ENCODE data around the gene PVALB.

The PVALB gene

DNA sequence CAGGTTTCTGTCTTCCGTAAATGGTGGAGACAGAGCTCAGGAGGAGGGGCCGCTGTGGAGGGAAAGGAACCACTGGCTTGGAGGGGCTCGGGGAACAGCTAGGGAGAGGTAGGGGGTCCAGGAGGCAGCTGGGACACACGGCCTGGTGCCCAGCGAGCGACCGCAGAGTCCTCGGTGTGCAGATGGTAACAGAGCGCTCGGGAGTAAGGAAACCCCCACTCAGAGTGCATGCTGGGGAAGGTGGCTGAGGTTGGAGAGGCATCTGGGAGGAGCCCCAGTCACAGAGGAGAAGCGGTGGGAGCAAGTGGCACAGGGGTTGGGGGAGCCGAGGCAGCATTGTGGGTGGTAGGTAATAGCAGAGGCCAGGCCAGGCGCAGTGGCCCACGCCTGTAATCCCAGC lies 33.2 kb upstream of the PVALB start:
- in situ Hi-C loops (cut with MboI; ENCODE audit: low sequenced_read_pairs), result no loop called here

GRCh38 chr22:36846949-36847348 lies 30.1 kb upstream of the PVALB start:
- in situ Hi-C loops (cut with MboI; ENCODE audit: low sequenced_read_pairs), result no loop called here

- in situ Hi-C loops (cut with MboI; ENCODE audit: low sequenced_read_pairs), result no loop called here
Observed at GRCh38 chr22:36846271-36846670, 29.4 kb upstream of the PVALB start.

DNA sequence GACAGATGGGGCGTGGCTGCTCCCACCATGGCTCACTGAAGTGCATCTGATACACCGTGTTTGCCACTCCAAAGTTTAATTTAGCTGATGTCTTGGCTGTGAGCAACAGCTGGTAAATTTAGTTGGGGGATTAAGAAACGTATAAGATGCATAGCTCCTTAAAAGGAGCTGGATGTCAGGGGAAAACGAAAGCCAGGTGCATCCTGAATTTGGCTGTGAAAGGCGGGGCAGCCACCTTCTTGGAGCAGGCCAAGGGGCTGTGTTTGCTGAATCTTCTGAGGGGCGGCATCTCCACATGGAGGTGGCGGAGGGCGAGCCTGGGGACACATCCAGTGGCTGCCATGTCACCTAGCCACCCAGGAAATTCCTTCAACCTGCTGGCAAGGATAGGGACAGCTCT lies 23.3 kb upstream of the PVALB start:
- in situ Hi-C loops (cut with MboI; ENCODE audit: low sequenced_read_pairs), result no loop called here

DNA sequence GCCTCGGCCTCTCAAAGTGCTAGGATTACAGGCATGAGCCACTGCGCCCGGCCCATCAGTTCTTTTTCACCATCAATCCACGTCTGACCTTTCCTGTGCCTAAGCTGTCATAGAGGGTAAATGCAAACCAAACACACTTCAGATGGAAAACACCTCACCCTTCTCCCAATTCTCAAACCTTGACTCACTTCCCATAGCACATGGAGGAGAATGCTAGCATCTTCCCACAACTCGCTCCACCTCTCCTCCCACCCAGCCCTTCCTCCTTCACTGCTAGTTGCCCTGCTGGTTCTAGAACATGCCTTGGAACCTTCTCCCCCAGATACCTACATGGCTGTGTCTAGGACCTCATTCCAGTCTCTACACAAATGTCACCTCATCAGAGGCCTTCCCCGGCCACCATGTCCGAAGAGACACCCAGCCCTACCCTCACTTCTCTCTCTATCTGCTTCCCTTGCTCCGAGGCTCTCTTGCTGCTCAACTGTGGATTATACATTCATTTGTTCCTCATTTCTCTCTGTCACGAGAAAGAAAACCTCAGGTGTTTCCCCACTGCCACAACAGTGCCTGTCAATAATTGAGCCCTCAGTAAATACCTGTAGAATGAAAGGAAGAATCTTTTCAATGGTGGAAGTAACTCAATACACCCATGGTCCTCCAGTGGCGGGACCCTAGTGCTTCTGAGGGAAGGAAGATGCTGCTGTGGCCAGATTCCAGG lies 22.7 kb upstream of the PVALB start:
- in situ Hi-C loops (cut with MboI; ENCODE audit: low sequenced_read_pairs), result no loop called here

- in situ Hi-C loops (cut with MboI; ENCODE audit: low sequenced_read_pairs), result no loop called here
Observed at GRCh38 chr22:36838119-36839030, 21.5 kb upstream of the PVALB start.

GRCh38 chr22:36835903-36836302 lies 19.1 kb upstream of the PVALB start:
- in situ Hi-C loops (cut with MboI; ENCODE audit: low sequenced_read_pairs), result no loop called here

GRCh38 chr22:36833073-36833472 lies 16.2 kb upstream of the PVALB start:
- in situ Hi-C loops (cut with MboI; ENCODE audit: low sequenced_read_pairs), result no loop called here

DNA sequence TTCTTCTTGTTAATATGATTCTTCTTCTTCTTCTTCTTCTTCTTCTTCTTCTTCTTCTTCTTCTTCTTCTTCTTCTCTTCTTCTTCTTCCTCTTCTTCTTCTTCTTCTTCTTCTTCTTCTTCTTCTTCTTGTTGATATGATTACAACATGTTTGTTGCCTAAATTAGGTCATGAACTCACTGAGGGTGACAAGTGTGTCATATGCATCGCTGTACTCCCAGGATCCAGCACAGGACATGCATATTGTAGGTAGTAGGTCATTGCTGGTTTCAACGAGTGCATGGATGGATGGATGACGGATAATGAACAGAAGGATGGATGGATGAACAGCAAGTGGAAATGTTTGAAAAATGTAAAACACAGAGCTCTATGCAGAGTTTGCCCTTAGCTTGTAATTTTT lies 14.9 kb upstream of the PVALB start:
- in situ Hi-C loops (cut with MboI; ENCODE audit: low sequenced_read_pairs), result no loop called here

DNA sequence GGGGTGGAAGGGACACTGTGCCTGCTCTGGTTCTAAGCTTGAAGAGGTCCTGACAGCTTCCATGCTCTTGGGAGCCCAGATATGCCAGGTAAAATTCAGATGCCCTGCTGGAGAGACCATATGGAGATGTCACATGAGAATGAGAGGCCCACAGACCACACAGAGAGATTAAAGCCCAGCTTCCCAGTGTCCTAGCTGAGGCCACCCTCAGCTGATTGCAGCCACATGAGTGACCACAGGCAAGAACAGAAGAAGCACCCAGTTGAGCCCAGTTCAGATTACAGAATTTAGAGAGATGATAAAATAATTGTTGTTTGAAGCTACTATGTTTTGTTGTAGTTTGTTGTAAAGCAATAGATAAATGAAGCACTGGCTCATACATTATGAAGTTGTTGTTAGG lies 14.4 kb upstream of the PVALB start:
- in situ Hi-C loops (cut with MboI; ENCODE audit: low sequenced_read_pairs), result no loop called here

- in situ Hi-C loops (cut with MboI; ENCODE audit: low sequenced_read_pairs), result no loop called here
Observed at GRCh38 chr22:36830601-36831000, 13.8 kb upstream of the PVALB start.

GRCh38 chr22:36829370-36830002 lies 12.7 kb upstream of the PVALB start:
- in situ Hi-C loops (cut with MboI; ENCODE audit: low sequenced_read_pairs), result no loop called here

DNA sequence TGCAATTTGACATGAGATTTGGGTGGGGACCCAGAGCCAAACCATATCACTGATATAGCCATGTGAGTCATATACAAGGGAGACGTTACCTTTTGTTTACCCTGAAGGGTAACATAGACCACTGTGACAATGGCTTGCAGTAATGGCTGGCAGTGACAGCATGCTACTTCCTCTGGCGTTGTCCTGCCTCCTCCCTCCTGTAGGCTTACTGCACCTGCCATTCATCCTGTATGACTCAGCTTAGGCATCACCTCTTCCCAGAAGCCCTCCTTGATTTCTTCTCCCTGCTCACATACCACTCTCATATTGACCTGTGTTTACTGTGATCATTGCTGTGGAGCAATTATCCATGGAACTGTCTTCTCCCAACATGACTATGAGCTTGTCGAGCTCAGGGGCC lies 12.0 kb upstream of the PVALB start:
- in situ Hi-C loops (cut with MboI; ENCODE audit: low sequenced_read_pairs), result no loop called here

GRCh38 chr22:36826262-36826661 lies 9.4 kb upstream of the PVALB start:
- in situ Hi-C loops (cut with MboI; ENCODE audit: low sequenced_read_pairs), result no loop called here

DNA sequence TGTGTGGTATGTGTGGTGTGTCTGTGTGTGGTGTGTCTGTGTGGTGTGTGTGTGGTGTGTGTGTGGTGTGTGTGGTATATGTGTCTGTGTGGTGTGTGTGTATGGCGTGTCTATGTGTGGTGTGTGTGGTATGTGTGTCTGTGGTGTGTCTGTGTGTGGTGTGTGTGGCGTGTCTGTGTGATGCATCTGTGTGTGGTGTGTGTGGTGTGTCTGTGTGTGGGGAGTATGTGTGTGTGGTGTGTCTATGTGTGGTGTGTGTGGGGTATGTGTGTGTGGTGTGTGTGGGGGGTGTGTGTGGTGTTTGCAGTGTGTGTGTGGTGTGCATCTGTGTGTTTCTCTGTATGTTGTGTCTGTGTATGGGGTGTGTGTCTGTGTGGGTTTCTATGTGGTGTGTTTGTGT lies 7.8 kb upstream of the PVALB start:
- in situ Hi-C loops (cut with MboI; ENCODE audit: low sequenced_read_pairs), result no loop called here

DNA sequence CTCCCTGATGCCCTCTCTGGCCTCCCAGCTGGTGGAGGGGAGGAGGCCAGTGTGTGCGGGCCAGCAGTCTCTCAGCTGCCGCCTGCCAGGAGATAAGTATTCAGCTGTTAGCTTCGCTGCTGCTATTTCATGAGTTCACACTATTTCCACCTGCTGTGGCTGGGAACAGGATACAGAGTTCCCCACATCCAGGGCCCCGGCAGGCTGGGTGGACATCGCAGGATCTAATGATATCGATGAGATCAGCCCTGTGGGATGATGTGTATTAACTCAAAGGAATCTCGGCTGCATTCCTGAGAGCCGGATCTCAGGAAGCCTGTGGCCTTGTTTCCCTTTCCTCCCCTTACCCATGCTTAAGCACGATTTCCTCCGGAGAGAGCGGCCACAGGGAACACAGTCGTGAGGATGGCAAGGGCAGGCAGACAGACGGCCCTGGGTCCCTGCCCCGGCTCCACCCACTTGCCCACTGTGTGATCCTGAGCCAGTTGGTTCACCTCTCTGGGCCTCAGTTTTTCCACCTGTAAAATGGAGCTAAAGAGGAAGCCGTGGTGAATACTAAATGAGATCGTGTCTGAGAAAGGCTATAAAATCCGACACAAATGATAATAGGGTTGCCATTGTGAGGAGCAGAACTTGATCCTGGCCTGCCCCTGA lies 6.5 kb upstream of the PVALB start:
- in situ Hi-C loops (cut with MboI; ENCODE audit: low sequenced_read_pairs), result no loop called here

GRCh38 chr22:36822581-36822980 lies 5.7 kb upstream of the PVALB start:
- in situ Hi-C loops (cut with MboI; ENCODE audit: low sequenced_read_pairs), result no loop called here

- in situ Hi-C loops (cut with MboI; ENCODE audit: low sequenced_read_pairs), result no loop called here
Observed at GRCh38 chr22:36819112-36819511, 2.3 kb upstream of the PVALB start.

DNA sequence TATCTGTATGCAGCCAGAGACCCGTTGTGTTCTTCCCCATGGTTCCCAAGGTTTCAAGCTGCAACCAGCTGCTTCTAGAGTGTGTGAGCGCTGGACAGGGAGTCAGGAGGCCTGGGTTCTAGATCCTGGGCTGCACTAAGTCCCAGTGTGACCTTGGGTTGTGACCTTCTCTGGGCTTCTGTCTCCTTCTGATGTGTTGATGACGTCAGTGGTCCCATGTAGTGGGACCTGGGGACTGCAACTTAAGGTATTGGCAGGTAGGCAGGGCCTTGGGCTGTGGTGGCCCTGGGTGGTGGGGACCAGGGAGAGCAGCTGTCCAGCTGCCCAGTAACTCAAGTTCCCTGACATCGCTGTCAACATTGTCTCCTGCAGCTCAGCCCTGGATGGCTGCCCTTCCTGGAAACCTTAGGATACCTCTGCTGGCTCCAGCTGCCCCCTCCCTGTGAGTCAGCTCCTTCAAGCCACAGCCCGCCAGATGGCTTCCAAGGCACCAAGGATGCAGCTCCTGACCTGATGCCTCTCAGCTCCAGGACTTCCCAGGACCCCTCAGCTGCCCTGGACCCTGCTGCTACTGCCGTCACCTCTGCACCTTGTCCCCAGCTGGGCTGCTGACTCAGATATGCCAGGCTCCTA lies 1.3 kb upstream of the PVALB start:
- in situ Hi-C loops (cut with MboI; ENCODE audit: low sequenced_read_pairs), result no loop called here

DNA sequence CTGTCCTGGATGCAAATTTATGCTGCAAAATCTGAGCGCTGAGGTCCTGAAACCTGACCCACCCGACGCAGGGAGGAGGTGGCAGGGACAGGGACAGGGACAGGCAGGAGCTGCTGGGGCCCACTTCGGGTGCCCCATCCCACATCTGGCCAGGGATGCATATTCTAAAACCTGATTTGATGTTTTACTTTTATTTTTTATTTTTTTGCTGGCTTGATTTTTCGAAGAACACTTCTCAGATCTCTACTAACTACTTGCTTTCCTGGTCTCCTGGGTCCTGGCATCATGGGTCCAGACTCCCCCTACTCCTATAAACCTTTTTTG lies 652 bp upstream of the PVALB start:
- in situ Hi-C loops (cut with MboI; ENCODE audit: low sequenced_read_pairs), result no loop called here

DNA sequence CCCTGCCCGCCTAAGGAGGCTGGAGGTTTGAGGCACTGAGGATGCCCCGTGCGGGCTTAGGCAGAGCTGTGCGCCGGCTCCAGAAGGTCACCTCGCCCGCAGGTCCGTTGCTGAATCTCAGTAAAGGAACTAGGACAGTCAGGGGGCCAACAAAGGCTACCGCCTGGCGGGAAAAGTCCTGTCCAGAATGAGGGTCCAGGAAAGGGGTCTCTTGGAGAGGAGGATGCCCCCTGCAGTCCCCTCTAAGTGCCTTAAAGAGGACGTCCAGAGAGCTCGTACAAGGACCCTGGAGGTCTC lies 548 bp downstream of the PVALB start:
- in situ Hi-C loops (cut with MboI; ENCODE audit: low sequenced_read_pairs), result no loop called here
